Upper lobe of left lung (tissue), 4 donors: ENCODE measurements around the gene ZNF662.

ENCODE experiments used
- CTCF ChIP-seq, 6 experiments: fragments of 450-650 bp in 4 of 6; fragments of 200-600 bp in 2 of 6; sonication (generic) in 2 of 6; IDR thresholded peaks; one replicate each; pipeline ENCODE4 v1.5.1; 2016 to 2019; ENCODE audit warnings: antibody characterized with exemption in 6 of 6
- EP300 ChIP-seq, 4 donors: sonication (generic); formaldehyde crosslinking; IDR thresholded peaks; one replicate each; pipeline ENCODE4 v1.5.1; 2017; ENCODE audit warnings: antibody characterized with exemption in 4 of 4, control low read depth in 2 of 4
- POLR2AphosphoS5 ChIP-seq, 2 donors: sonication (generic); formaldehyde crosslinking; IDR thresholded peaks; one replicate each; pipeline ENCODE4 v1.5.1; 2017; ENCODE audit warnings: antibody characterized with exemption in 2 of 2

GRCh38 chr3:42867138-42867537 lies 38.8 kb upstream of the ZNF662 start:
- TF ChIP-seq CTCF (IDR thresholded peaks at IDR 0.05) (no peak), EP300 (IDR thresholded peaks at IDR 0.05) (no peak), POLR2AphosphoS5 (IDR thresholded peaks at IDR 0.05) (no peak)
